HUDEP-2 (cell line): ENCODE results near the gene PKDCC.

Experiments used
- DNase-seq, 76 experiments: peaks; one replicate each; lab custom pipeline; 2025; ENCODE audit not compliant: unreplicated experiment in 76 of 76; lab: John Stamatoyannopoulos, UW

Gene PKDCC

DNA sequence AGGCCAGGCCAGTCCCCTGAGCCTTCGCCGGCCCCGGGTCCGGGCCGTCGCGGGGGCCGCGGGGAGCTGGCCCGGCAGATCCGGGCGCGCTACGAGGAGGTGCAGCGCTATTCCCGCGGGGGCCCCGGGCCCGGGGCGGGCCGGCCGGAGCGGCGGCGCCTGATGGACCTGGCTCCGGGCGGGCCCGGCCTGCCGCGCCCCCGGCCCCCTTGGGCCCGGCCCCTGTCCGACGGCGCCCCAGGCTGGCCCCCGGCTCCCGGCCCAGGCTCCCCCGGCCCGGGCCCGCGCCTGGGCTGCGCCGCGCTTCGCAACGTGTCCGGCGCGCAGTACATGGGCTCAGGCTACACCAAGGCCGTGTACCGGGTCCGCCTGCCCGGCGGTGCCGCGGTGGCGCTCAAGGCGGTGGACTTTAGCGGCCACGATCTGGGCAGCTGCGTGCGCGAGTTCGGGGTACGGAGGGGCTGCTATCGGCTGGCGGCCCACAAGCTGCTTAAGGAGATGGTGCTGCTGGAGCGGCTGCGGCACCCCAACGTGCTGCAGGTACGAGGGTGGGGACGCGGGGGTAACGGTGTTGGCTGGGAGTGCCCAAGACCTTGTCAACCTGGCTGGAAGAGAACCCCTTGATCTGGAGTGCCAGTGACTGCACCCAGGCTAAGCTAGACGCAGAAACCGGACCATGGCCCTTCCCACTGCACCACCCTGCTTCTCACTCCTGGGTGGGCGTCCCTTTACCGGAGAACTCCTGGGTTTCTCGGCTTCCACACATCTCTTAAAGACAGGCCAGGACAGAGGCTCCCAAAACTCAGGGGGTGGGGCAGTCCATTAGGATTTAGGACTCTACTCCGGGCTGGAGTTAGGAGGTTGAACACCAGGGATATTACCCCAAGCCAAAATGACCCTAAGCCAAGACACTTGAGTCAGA is 739 bp downstream of the PKDCC start:
- no peak for DNase-seq

DNA sequence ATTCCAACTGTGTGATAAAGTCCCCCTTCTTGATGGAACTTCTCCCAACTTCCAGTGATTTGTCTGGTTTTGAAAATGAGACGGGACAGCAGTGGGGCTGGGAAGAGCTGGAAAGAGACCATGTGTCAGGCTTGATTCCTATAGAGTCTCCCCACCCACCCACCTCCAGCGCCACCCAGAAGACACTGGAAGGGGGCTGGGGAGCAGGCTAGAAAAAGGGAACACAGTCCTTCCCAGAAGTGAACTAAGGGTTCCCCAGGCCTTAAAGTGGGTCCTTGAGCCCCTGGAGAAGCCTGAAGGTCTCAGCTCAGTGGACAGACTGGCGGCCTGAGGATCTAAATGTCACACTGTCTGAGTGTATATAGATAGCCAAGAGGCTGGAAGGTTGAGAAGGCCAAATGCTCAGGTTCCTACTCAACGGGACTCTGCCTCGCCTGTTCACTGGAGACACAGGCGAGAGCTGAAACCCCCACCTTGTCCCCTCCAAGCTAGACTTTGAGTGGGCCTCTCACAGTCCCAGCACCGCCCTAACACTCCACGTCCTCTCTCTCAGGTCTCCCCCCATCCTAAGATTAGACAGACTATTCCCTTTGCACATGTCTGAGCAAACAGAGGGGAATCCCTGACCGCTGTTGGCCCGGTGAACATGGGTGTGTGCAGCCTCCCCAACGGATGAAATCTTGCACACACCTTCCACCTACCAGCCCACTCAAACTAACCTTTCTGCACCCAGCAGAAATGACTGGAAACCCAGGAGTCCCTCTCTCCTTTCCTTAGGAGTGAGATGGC is 1.6 kb downstream of the PKDCC start:
- no peak for DNase-seq

DNA sequence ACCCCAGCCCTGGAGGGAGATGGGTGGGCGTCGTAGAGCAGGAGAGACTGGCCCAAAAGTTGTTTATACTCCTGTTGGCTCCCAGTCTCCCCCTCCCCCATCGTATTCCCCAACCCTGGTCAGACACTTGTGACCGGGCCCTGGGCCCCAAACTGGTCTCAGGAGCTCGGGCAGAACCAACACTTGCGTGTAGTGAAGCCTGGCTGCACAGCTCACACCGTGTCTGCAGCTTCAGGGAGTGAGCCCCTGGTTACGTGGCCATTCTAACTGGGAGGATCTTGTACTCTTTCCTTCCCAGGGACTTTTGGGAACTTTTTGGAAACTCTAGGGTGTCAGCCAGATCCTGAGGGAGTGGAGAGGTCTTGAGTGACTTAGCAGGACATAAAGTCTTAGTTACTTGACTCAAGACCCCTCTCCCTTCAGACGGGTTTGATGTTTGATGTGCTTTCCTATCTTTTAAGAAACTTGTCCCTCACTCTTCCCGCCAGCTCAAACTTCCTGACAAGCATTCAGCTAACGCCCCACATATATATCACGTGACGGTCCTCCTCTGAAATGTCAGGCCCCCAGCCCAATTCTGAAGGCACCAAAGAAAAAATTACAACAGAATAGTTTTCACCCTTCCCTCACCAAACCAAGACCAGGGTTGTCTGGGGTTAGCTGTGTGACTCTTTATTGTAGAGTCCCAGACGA is 2.3 kb downstream of the PKDCC start:
- DNase-seq: no peak

DNA sequence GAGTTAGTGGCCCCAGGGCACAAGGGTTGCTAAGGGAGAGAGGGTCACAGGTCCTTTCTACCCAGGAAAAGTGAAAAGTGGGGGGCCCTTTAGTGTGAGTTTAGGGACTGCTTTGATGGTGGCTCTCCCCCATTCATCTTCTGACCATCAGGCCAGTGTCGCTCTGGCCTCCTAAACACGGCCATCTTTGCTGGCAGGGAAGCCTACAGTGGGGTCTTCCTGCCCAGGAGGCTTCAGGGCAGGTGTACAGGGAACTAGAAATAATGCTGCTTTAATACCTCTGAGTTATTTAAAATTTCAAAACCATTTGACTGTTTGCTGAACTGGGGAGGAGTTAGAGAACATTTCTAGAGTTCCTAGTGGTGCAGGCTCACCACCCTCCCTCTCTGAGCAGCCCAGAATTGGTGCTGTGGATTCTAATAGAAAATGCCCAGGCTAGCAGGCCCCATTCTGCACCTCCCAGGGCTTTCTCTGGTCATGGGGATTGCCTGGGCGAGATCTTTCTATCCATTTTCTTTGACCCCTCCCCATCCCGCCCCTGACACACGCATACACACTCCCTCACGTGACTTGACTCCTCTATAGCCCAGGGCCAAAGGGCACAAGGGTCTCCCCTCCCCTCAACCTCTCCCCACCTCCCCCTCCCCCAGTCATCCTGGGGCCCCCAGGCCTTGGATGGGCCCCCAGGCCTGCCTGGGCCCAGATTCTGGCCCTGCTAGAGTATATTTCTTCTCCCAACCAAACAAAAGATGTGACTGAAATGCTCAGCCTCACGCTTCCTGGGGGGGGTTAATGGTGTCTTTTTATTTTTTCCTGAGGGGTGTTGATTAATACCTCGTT is 3.1 kb downstream of the PKDCC start:
- no peak for DNase-seq

DNA sequence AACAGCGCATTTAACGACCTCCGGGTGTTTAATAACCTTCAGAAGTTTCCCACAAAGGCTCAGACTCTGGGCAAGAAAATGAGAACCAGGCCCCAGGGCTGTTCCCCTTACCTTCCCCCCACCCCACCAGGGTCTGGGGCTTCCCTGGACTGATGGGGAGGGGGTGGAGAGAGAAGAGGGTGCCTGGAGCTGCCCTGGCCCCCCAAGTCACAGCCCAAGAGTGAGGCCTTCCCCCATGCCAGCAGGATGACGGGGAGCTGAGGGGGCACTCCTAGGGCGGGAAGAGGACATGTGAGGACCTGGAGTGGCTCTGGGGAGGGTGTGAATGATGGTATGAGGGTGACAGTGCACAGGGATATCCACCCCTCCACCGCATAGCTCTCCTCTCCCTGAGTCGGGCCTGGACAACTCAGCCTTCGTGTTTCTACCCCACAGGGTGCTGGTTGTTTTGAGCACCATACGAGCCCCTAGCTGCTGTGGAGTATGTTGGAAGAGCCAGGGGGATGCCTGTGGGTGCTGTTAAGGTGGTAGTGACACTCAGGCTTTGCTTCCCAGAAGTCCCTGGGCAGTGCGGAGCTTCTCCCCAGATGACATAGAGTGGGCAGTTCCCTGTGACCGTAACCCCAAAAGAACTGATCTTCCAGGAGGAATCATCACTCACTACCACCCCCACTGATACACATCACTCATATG is 3.9 kb downstream of the PKDCC start:
- no peak for DNase-seq

DNA sequence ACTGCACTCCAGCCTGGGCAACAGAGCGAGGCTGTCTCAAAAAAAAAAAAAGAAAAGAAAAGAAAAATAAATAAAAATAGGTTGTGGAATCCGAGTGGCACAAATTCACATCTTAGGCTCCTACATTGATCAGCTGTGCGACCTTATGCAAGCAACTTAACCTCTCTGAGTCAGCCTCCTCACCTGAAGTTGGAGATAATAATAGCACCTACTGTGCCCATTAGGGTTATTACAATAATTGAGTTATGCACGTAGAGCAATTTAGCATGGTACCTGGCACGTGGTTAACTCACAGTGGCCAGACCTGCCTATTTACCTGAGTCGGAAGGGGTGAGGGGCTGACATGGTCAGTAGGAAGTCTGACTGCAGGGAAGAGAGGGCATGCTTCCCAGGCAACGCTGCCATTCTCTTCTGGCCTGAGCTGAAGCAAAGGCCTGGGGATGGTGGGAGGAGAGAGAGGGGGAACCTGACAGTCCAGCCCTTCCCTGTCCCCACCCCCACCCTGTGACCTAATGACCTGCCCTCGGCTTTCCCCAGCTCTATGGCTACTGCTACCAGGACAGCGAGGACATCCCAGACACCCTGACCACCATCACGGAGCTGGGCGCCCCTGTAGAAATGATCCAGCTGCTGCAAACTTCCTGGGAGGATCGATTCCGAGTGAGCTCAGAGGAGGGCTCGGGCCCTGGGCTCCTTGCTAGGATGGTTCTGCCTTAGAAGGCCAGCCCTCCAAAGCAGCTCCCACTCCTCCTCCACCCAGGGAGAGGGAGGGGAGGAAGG is 5.1 kb downstream of the PKDCC start:
- DNase-seq: no peak

DNA sequence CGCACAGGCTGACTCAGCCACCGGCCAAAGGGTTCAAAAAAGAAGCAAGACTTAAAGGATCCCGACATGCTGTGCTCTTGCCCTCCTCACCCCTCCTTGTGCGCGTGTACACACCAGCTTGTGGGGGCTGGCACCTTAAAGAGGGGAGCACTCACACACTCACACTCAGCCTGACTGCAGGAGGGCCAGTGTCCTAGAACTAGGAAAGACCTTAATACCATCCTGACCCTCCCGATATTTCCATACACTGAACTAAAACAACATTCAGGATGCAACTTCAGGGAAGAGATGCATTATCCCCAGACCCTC is 5.6 kb downstream of the PKDCC start:
- no peak for DNase-seq

DNA sequence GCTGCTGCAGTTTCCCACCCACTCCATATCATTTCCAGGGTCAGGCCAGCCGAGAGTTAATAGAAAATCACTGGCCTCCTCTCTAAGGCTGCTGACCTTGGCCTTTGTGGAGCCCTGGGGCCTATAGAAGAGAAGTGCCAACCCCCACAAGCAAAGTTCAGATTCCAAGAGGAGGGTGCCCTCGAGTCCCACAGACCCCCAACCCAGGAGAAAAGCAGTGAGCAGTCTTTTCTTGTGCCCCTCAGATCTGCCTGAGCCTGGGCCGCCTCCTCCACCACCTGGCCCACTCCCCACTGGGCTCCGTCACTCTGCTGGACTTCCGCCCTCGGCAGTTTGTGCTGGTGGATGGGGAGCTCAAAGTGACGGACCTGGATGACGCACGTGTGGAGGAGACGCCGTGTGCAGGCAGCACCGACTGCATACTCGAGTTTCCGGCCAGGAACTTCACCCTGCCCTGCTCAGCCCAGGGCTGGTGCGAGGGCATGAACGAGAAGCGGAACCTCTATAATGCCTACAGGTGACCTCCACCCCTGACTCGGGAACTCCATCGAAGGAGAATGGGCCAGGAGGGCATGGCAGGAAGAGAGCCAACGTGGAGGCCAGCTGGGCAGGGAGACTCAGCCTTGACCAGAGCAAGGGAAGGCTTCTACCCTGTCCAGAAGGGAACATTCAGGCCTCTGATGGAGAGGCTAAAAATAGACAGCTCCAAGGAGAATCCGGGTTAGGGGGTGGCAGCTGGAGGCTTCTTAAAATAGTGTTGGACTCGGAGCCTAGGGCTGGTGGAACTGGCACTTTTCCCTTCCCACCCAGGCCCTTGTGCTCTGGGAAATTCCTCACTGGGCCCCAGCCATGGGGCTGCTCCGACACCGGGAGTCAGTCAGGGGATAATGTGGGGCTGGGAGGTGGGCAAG is 6.2 kb downstream of the PKDCC start:
- DNase-seq: no peak

DNA sequence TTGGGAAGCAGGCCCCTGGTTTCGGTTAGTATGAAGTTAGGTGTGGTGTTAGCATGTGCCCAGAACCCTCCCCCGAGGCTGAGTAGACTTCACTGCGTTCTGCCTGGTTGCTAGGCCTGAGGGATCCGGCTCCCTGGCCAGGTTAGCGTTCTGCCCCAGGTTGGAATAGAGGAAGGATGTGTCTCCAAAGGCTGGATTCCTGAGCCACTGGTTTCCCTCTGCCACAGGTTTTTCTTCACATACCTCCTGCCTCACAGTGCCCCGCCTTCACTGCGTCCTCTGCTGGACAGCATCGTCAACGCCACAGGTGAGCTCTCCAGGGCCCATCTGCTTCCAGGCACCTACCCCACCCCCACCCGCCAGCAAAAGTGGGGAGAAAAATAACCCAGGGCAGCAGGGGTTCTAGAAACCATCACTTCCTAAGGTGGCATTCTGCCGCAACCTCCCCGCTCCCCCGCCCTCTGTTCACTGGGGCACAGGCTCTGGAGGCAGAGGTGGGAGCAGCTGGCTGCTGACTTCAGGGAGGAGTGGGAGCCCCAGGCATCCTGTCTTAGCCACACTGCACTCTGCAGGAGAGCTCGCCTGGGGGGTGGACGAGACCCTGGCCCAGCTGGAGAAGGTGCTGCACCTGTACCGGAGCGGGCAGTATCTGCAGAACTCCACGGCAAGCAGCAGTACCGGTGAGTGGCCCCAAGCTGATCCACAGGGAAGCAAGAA is 7.1 kb downstream of the PKDCC start:
- no peak for DNase-seq

DNA sequence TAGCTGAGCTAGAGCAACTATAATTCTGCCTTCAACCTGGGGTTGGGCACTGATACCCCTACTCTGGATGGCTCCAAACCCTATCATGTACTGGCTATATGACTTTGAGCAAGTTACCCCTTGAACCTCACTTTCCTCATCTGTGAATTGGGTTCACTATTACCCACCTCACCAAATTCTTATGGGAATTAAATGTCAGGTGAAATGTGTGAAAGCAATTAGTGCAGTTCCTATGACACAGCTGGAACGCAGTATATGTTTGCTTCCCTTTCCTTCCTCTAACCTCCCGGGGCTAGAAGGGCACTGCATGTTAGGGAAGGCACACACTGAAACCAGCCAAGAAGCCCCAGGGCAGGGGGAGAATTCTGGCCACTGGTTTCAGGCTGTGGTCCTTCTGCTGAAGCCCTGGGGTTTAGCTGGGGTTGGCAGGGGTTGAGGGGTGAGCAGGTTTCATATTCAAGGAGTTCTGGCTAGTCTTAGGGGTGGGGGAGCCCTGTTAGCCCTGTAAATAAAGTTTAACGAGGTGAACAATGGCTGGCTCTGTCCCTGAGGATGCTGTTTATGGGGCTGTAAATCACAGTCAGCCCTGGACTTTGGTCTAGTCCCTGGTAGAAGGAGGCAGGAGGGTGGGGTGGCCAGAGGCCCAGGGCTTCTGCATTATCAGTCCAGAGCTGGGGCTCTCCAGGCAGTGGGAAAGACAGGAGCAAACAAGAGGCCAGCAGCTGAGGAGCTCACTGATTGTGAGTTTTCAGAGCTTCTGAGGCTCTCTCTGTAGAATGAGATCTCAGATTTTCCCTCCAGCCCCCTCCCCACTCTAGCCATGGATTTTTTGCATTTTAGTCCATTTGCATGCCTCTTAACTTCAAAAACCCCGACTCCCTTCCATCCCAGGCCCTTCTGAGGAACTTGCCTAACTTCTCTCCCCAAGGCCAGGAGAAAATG is 8.0 kb downstream of the PKDCC start:
- no peak for DNase-seq

DNA sequence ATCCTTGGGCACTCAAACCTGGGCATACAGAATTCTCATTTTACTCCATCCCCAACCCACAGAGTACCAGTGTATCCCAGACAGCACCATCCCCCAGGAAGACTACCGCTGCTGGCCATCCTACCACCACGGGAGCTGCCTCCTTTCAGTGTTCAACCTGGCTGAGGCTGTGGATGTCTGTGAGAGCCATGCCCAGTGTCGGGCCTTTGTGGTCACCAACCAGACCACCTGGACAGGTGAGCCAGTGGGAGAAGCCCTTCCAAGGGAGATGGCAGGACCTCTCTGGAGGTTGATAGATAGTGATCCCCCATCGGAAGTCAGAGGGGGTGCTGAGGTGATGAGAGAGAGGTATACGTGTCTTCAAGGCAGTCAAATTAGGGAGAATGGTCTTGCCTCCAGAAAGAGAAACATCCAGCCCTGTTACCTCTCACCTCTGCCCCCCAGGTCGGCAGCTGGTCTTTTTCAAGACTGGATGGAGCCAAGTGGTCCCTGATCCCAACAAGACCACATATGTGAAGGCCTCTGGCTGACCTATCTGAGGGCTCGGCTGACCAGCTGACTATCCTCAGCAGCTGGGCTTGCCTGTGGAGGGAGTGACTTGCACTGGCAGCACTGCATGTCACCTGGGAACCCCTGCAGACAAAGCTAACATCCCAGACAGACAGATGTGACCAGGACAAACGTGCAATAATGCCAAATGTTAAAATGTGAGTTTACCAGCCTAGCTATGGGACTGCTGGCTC is 9.5 kb downstream of the PKDCC start:
- no peak for DNase-seq

DNA sequence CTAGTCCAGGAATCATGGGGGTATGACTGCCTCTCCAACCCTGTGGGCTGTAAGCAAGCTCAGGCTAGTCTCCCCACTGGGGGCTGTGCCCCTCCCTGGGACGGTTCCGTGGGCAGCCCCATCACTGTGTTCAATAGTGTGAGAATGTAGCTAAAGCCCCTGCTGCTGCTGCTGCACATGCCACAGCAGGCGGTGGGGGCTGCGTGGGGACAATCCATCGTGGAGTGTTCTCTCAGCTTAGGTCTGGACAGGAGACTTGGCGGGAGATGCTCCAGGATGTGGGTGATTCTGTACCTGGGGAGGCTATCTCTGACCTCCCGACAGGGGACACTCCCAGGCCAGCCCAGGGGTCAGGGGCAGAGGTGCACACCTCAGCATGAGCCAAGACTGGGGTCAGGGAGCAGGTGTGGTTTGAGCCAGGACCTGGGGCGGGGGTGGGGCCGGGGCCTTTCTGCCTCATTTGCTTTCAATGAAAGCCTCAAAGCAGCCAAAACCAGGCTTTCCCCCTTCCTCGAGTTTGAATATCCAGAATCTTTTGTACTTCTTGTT is 10.2 kb downstream of the PKDCC start:
- DNase-seq: no peak

DNA sequence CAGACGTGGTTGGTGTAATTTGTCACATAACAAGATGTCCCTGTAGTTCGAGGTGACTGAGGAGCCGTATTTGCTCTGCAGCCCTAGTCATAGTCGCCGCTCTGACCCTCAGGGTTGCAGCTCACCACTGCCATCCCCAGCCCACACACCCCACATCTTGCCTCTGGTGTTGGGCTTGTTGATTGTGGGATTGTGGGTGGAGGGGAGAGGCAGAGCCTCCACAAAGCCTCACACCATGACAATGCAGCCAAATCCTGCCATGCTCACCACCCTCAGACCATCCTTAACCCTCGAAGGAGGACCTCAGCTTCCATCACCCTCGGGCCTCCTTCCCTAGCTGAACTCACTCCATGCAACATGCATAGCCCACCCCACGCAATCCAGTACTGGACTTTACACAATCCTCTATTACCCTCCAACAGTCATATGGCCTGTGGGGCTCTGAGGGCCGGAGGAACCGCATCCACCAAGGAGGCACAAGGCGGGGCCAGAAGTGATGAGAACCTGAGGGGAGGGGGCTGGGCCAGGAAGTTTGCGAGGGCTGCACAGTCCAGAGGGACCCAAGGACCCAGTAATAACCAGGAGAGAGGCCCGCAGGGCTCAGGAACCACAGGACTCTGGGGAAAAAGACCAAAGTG is 11.6 kb downstream of the PKDCC start:
- DNase-seq: no peak

DNA sequence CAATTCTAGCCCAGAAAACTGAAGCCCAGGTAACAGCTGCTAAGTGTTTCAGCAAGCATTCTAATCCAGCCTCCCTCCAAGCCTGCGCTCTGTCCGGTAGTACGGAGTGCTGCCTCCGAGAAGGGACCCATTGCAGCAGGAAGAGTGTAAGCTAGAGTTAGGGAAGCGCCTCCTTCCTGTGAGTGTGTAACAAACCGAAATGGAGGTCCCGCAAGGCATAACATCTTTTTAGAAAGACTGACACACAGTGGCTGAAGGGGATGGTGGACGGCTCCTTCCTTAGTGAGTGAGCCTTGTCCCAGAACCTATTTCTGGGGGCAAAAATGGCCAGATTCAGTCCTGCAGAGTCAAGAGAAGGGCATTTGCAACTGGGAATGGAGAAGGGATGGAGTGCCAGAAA is 12.2 kb downstream of the PKDCC start:
- no peak for DNase-seq
